CD14-positive monocyte (primary cell): Measurements from ENCODE around the gene ZNF101. TPM values are rescaled to one million over a fixed set of nuclear protein-coding genes. Genes with fewer than 3 reads are reported as not detected.
"Not testable (repeated sequence)": the region's sequence is repeated elsewhere in the genome, so short reads cannot be mapped to it uniquely, and the experiment has no call there.

Experiments
- DNase-seq, 3 donors: peaks; one replicate each; pipeline ENCODE4 v3.0.0-alpha.2; 2011 to 2022
- H2AFZ ChIP-seq: 2 replicates; pipeline ENCODE4 v1.6.0; 2012; ENCODE audit warnings: mild to moderate bottlenecking, low read depth, low read length, inconsistent platforms; ENCODE audit not compliant: insufficient read depth, poor library complexity, severe bottlenecking
- H3K27ac ChIP-seq, 2 donors: 1 replicate in 1 of 2; 2 replicates in 1 of 2; pipeline ENCODE4 v1.5.1; 2012 to 2013; ENCODE audit warnings: low read length in 2 of 2, control low read depth in 1 of 2, inconsistent platforms in 1 of 2, low read depth in 1 of 2, mild to moderate bottlenecking in 1 of 2
- H3K27me3 ChIP-seq, 2 donors: one replicate each; pipeline versions ENCODE4 v1.6.0 to v1.6.1; 2011 to 2013; ENCODE audit warnings: low read length in 2 of 2; ENCODE audit not compliant: control insufficient read depth in 2 of 2, insufficient read depth in 2 of 2
- H3K36me3 ChIP-seq, 2 donors: replicated peaks in 1 of 2; 1 replicate in 1 of 2; 2 replicates in 1 of 2; pipeline versions ENCODE4 v1.5.1 to v1.6.1; 2012 to 2013; ENCODE audit warnings: low read length in 2 of 2, control low read depth in 1 of 2, inconsistent platforms in 1 of 2, mild to moderate bottlenecking in 1 of 2; ENCODE audit not compliant: insufficient read depth in 2 of 2, control insufficient read depth in 1 of 2
- H3K4me1 ChIP-seq, 2 donors: 1 replicate in 1 of 2; 2 replicates in 1 of 2; pipeline versions ENCODE4 v1.5.1 to v1.6.1; 2012 to 2013; ENCODE audit warnings: low read length in 2 of 2, control low read depth in 1 of 2, inconsistent platforms in 1 of 2, mild to moderate bottlenecking in 1 of 2, moderate library complexity in 1 of 2; ENCODE audit not compliant: insufficient read depth in 2 of 2, control insufficient read depth in 1 of 2
- H3K4me2 ChIP-seq: replicated peaks from 2 replicates; pipeline ENCODE3; 2012; ENCODE audit warnings: low read length, moderate library complexity, mild to moderate bottlenecking; ENCODE audit not compliant: poor library complexity, severe bottlenecking; ENCODE audit errors: extremely low read depth
- H3K4me3 ChIP-seq, 3 experiments: fragments of 200-600 bp in 1 of 3; sonication (generic) in 1 of 3; replicated peaks in 1 of 3; 1 replicate in 2 of 3; 2 replicates in 1 of 3; pipeline ENCODE4 v1.5.1; 2011 to 2013; ENCODE audit warnings: low read length in 3 of 3, mild to moderate bottlenecking in 3 of 3, control low read depth in 2 of 3, low read depth in 2 of 3, inconsistent platforms in 1 of 3, moderate library complexity in 1 of 3
- H3K79me2 ChIP-seq: 2 replicates; pipeline ENCODE4 v1.6.0; 2012; ENCODE audit warnings: mild to moderate bottlenecking, control low read depth, inconsistent platforms, low read length, moderate library complexity; ENCODE audit not compliant: insufficient read depth
- H3K9ac ChIP-seq: 2 replicates; pipeline ENCODE4 v1.6.0; 2017; ENCODE audit warnings: low read length, mild to moderate bottlenecking; ENCODE audit not compliant: insufficient read depth, poor library complexity, severe bottlenecking
- H3K9me3 ChIP-seq, 2 donors: replicated peaks in 1 of 2; 1 replicate in 1 of 2; 2 replicates in 1 of 2; pipeline versions ENCODE4 v1.5.1 to v1.6.1; 2012 to 2013; ENCODE audit warnings: low read length in 2 of 2, control low read depth in 1 of 2; ENCODE audit not compliant: control insufficient read depth in 1 of 2, insufficient read depth in 1 of 2
- H4K20me1 ChIP-seq: 2 replicates; pipeline ENCODE4 v1.6.0; 2012; ENCODE audit warnings: mild to moderate bottlenecking, low read length, control low read depth, moderate library complexity; ENCODE audit not compliant: insufficient read depth
- H3K27ac Mint-ChIP-seq, 7 donors: one replicate each; pipeline ENCODE4 v1.8.0; 2020; ENCODE audit warnings: mild to moderate bottlenecking in 7 of 7, mixed read lengths in 7 of 7, moderate library complexity in 6 of 7, inconsistent platforms in 2 of 7
- H3K27me3 Mint-ChIP-seq, 3 donors: one replicate each; pipeline ENCODE4 v1.8.0; 2021 to 2022; ENCODE audit warnings: low read depth in 3 of 3, mild to moderate bottlenecking in 3 of 3, mixed read lengths in 3 of 3, moderate library complexity in 3 of 3, inconsistent platforms in 1 of 3
- H3K36me3 Mint-ChIP-seq, 2 donors: one replicate each; pipeline ENCODE4 v1.8.0; 2020; ENCODE audit warnings: mixed read lengths in 2 of 2, inconsistent platforms in 1 of 2, mild to moderate bottlenecking in 1 of 2
- H3K4me1 Mint-ChIP-seq: one replicate; pipeline ENCODE4 v1.8.0; 2020; ENCODE audit warnings: mild to moderate bottlenecking, mixed read lengths
- H3K4me3 Mint-ChIP-seq, 2 donors: one replicate each; pipeline ENCODE4 v1.8.0; 2020; ENCODE audit warnings: mild to moderate bottlenecking in 2 of 2, mixed read lengths in 2 of 2, moderate library complexity in 1 of 2
- H3K9me3 Mint-ChIP-seq, 7 donors: one replicate each; pipeline ENCODE4 v1.8.0; 2020 to 2022; ENCODE audit warnings: mixed read lengths in 7 of 7, mild to moderate bottlenecking in 6 of 7, moderate library complexity in 6 of 7, inconsistent platforms in 2 of 7
- WGBS: methylation state at CpG from one replicate; pipeline ENCODE4 v1.1.5; 2013; ENCODE audit warnings: missing lambda C conversion rate; ENCODE audit not compliant: insufficient coverage; 5-methylcytosine and 5-hydroxymethylcytosine counted together
- intact Hi-C, 2 donors: fragments of 100-400 bp; cut with micrococcal nuclease; formaldehyde crosslinking; loops; one replicate each; pipeline versions ENCODE4 v1.15.0 to v1.15.1; 2023
- polyA plus RNA-seq, 3 donors: library from polyadenylated mRNA; depleted of rRNA in 1 of 3; unstranded in 2 of 3; stranded (reverse) in 1 of 3; fragments of 300-500 nt in 2 of 3; fragments of >200 nt in 1 of 3; fragmentation: Illumina TruSeq in 2 of 3; gene quantifications; 1 replicate in 2 of 3; 2 replicates in 1 of 3; pipeline ENCODE4 v1.2.3, GENCODE V29; 2012 to 2021
- TF ChIP-seq, protein P1 (sequence below): fragments of 200-600 bp; IDR thresholded peaks from one replicate; pipeline ENCODE4 v1.8.0; 2022; ENCODE audit warnings: antibody characterized with exemption, mild to moderate bottlenecking

The ZNF101 gene
- polyA plus RNA-seq, 3 donors = 4.5 to 8.4 (median 5.5) TPM

DNA sequence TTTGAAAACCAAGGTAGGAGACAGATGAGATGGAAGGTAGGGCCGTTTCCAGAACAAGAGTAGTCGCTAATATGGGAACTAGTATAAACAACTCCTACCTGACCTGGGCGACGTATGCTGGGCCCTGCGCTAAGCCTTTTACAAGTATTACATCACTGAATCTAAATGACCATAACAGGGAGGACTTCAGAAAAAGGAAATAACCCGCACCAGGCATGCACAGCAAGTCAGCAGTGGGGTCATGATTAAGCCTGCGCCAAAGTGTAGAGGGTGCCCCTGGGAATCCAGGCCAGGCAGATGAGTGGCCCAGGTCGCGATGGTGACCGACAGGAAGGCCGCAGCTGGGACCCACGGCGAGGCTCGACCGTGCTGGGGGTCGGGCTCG, 5.8 kb upstream of the ZNF101 start:
- H3K9me3 Mint-ChIP-seq = peaks cover 0 to 10% (median 0%) of the 10 kb centered on the region in 7 donors
- peak; percentile 15 to 63 (median 43) for DNase-seq
- Histone ChIP-seq H3K27ac (peak overlapping the region; percentile 96 to 99), H3K4me3 (peak overlapping the region; percentile 80 to 95 (median 93)), H3K36me3 (peaks cover 20 to 23% of the 10 kb centered on the region in 2 donors), H3K27me3 (no peaks in the 10 kb centered on the region), H3K4me2 (peak overlapping the region; percentile 96), H4K20me1 (peaks cover 4% of the 10 kb centered on the region), H3K4me1 (peaks cover 24 to 35% of the 10 kb centered on the region in 2 donors), H3K79me2 (peaks cover 51% of the 10 kb centered on the region), H2AFZ (peak overlapping the region; percentile 85), H3K9me3 (no peaks in the 10 kb centered on the region), H3K9ac (peak overlapping the region; percentile 88)
- H3K36me3 Mint-ChIP-seq = peaks cover 22 to 29% of the 10 kb centered on the region in 2 donors
- TF ChIP-seq, protein P1, sequence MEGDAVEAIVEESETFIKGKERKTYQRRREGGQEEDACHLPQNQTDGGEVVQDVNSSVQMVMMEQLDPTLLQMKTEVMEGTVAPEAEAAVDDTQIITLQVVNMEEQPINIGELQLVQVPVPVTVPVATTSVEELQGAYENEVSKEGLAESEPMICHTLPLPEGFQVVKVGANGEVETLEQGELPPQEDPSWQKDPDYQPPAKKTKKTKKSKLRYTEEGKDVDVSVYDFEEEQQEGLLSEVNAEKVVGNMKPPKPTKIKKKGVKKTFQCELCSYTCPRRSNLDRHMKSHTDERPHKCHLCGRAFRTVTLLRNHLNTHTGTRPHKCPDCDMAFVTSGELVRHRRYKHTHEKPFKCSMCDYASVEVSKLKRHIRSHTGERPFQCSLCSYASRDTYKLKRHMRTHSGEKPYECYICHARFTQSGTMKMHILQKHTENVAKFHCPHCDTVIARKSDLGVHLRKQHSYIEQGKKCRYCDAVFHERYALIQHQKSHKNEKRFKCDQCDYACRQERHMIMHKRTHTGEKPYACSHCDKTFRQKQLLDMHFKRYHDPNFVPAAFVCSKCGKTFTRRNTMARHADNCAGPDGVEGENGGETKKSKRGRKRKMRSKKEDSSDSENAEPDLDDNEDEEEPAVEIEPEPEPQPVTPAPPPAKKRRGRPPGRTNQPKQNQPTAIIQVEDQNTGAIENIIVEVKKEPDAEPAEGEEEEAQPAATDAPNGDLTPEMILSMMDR = no peak
- intact Hi-C loops = loop anchor here in 1 of 2 donors (5.0 to 10.0 kb wide), 2 partner anchors 242 to 1844 kb away; partner anchors contain the start of genes ZNF429 and ZNF93
- H3K27ac Mint-ChIP-seq = peak overlapping the region; percentile 90 to 98 (median 94)
- H3K4me3 Mint-ChIP-seq = peak overlapping the region; percentile 88 to 90
- peaks cover 0 to 4% (median 2%) of the 10 kb centered on the region in 3 donors for H3K27me3 Mint-ChIP-seq
- 1% methylated on average over 12 of the region's 17 CpGs for WGBS
- H3K4me1 Mint-ChIP-seq = peaks cover 26% of the 10 kb centered on the region

DNA sequence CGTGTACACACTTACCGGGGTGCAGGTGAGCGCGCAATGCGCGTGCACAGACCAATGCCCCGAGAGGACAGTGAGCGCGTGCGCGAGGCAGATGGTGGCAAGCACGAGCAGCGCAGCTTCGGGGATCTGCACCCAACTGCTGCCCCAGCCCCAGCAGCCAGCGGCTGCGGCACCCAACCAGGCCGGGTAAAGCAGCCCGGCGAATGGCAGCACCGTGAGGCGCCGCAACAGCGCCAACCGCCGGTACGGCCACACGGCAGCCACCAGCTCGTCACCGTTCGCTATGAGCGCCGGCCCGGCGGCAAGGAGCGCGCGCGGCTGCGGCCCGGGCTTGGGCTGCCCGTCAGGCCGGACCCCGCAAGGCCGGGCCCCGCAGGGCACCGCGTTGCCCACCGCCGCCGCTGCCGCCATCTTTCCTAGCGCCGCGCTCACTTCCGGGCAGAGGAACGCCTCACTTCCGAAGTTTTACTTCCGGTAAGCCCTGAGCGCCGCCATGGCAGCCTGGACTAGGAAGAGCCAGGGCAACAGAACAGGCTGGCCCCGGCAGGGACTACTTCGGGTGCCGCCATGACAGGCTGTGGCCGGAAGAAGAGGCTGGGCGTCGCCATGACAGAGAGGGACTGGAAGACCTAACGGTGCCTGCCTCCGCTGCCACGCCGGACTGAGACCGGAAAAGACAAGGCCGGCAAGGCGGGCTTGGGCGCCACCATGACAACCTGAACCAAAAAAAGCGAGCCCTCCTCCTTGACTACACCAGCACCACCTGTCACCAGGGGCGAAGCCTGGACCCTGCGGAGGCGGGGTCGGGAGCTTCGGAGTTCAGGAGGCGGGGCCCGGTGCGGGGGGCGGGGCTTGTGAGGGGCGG, 5.2 kb upstream of the ZNF101 start, which contains the start of gene ATP13A1:
TSS of gene ATP13A1 (minus strand) at position 421 of the 865 bp plus-strand sequence. CDS start at position 411, 10 bp downstream.
- peak within 1 kb of the TSS; percentile 80 to 95 (median 93) for H3K4me3 ChIP-seq
- peaks cover 16 to 23% of the 10 kb centered on the region in 2 donors for H3K36me3 Mint-ChIP-seq
- H3K9me3 Mint-ChIP-seq = peaks cover 0 to 11% (median 0%) of the 10 kb centered on the region in 7 donors
- H3K4me1 Mint-ChIP-seq = peaks cover 32% of the 10 kb centered on the region
- peak within 1 kb of the TSS; percentile 96 for H3K4me2 ChIP-seq
- H3K79me2 ChIP-seq = peaks cover 50% of the 10 kb centered on the region
- H3K9me3 ChIP-seq = no peaks in the 10 kb centered on the region
- peaks cover 4% of the 10 kb centered on the region for H4K20me1 ChIP-seq
- DNase-seq = peak; percentile 96 to 99 (median 97)
- peak within 1 kb of the TSS; percentile 95 to 99 (median 98) for H3K27ac Mint-ChIP-seq
- H3K27ac ChIP-seq = peak within 1 kb of the TSS; percentile 96 to 99
- H3K4me1 ChIP-seq = peaks cover 28 to 42% of the 10 kb centered on the region in 2 donors
- TF ChIP-seq, protein P1 = peak; percentile 14
- H3K27me3 Mint-ChIP-seq = peaks cover 0 to 4% (median 2%) of the 10 kb centered on the region in 3 donors
- intact Hi-C loops = loop anchor here in 1 of 2 donors (5.0 to 10.0 kb wide), 2 partner anchors 241 to 1844 kb away; partner anchors contain the start of genes ZNF429 and ZNF93
- H3K4me3 Mint-ChIP-seq = peak within 1 kb of the TSS; percentile 90 to 94
- peaks cover 15 to 16% of the 10 kb centered on the region in 2 donors for H3K36me3 ChIP-seq
- WGBS = under 1% methylated on average over 75 of the region's 85 CpGs
- H3K27me3 ChIP-seq = no peaks in the 10 kb centered on the region
- peak within 1 kb of the TSS; percentile 88 for H3K9ac ChIP-seq
- peak within 1 kb of the TSS; percentile 85 for H2AFZ ChIP-seq

DNA sequence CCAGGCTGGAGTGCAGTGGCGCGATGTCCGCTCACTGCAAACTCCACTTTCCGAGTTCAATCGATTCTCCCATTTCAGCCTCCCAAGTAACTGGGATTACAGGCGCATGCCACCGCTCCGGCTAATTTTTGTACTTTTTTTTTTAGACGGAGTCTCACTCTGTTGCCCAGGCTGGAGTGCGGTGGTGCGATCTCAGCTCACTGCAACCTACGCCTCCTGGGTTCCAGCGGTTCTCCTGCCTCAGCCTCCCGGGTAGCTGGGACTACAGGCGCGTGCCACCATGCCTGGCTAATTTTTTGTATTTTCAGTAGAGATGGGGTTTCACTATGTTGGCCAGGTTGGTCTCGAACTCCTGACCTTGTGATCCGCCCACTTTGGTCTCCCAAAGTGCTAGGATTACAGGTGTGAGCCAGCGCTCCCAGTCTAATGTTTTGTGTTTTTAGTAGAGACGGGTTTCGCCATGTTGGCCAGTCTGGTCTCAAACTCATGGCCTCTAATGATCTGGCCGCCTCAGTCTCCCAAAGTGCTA, 3.2 kb upstream of the ZNF101 start:
- H3K27me3 Mint-ChIP-seq, H3K27ac Mint-ChIP-seq, H3K36me3 ChIP-seq, DNase-seq, H3K9ac ChIP-seq, H3K4me2 ChIP-seq, H3K4me3 Mint-ChIP-seq, H3K27ac ChIP-seq, H3K36me3 Mint-ChIP-seq, H3K9me3 ChIP-seq, H4K20me1 ChIP-seq, H2AFZ ChIP-seq, H3K27me3 ChIP-seq, H3K4me3 ChIP-seq: not testable (repeated sequence)
- Mint-ChIP-seq H3K9me3 (peaks cover under 1 to 18% (median 2%) of the 10 kb centered on the region in 7 donors), H3K4me1 (peaks cover 41% of the 10 kb centered on the region)
- Histone ChIP-seq H3K4me1 (peaks cover 36 to 52% of the 10 kb centered on the region in 2 donors), H3K79me2 (peaks cover 51% of the 10 kb centered on the region)
- whole genome bisulfite sequencing = 98% methylated on average over 15 of the region's 22 CpGs
- intact Hi-C loops = loop anchor here (5.0 to 10.0 kb wide), 4 partner anchors 67 to 239 kb away; partner anchors contain the start of genes ZNF14 (in 1 of the 2), ZNF506 (in 1 of the 2) and ZNF93 (in 1 of the 2)
